K562 (cell line): ENCODE data around the gene SDR9C7. TPM values are rescaled to one million over a fixed set of nuclear protein-coding genes. Genes with fewer than 3 reads are reported as not detected.

Experiments
- ATAC-seq: fragments of 200-7000 bp; cut with Tn5 transposase; 3 replicates; pipeline ENCODE4 v1.9.1; 2020; ENCODE audit warnings: moderate library complexity
- BruUV-seq: library from RNA; stranded (reverse); fragments of 400-500 nt; replicated peaks from 2 replicates; lab custom pipeline; 2021; lab: Mats Ljungman, UMichigan
- CTCF ChIA-PET: fragments of 300-600 bp; formaldehyde crosslinking; extraction: SDS; loops from one replicate; lab custom pipeline; 2021; ENCODE audit warnings: low intra/inter-chr PET ratio; lab: Yijun Ruan, JAX
- POLR2A ChIA-PET: fragments of 300-600, 350-650 bp; sonication (Branson Sonifier 250); formaldehyde crosslinking; extraction: SDS; loops from one replicate; lab custom pipeline; 2021; ENCODE audit warnings: antibody characterized with exemption, inconsistent platforms; lab: Yijun Ruan, JAX
- DNase-seq, 4 experiments: peaks; one replicate each; pipeline versions ENCODE4 v3.0.0 to v3.0.0-alpha.2; 2011 to 2018; ENCODE audit warnings: low spot score in 3 of 4, mixed read lengths in 3 of 4; ENCODE audit errors: extremely low read depth in 1 of 4
- FAIRE-seq: peaks from 2 replicates; lab custom pipeline; 2011; peaks lifted over from hg19 to GRCh38; lab: Jason Lieb, UNC
- H2AFZ ChIP-seq: 2 replicates; pipeline ENCODE4 v1.6.0; 2011; ENCODE audit warnings: low read depth, low read length, control low read depth, inconsistent platforms
- H3K27ac ChIP-seq: fragments of 200-600 bp; 3 replicates; pipeline ENCODE4 v1.8.0; 2011; ENCODE audit warnings: low read depth, mild to moderate bottlenecking, control low read depth, inconsistent platforms, low read length, moderate library complexity, mixed read lengths; ENCODE audit errors: extremely low read depth
- H3K27me3 ChIP-seq, 2 experiments: fragments of 300-600 bp in 1 of 2; 2 replicates in 1 of 2; 3 replicates in 1 of 2; pipeline versions ENCODE4 v1.6.0 to v1.8.0; 2011; ENCODE audit warnings: inconsistent platforms in 2 of 2, low read length in 2 of 2, mild to moderate bottlenecking in 1 of 2, mixed read lengths in 1 of 2, moderate library complexity in 1 of 2; ENCODE audit not compliant: control insufficient read depth in 2 of 2, insufficient read depth in 2 of 2
- H3K36me3 ChIP-seq: fragments of 300-600 bp; 3 replicates; pipeline ENCODE4 v1.8.0; 2011; ENCODE audit warnings: mild to moderate bottlenecking, low read length, inconsistent platforms; ENCODE audit not compliant: control insufficient read depth, insufficient read depth
- H3K4me1 ChIP-seq, 2 experiments: fragments of 200-600 bp in 1 of 2; replicated peaks in 1 of 2; 2 replicates in 1 of 2; 3 replicates in 1 of 2; pipeline versions ENCODE4 v1.5.1 to v1.8.0; 2011; ENCODE audit warnings: inconsistent platforms in 2 of 2, low read length in 2 of 2, mild to moderate bottlenecking in 1 of 2, mixed read lengths in 1 of 2, moderate library complexity in 1 of 2; ENCODE audit not compliant: control insufficient read depth in 2 of 2, insufficient read depth in 2 of 2
- H3K4me2 ChIP-seq: 2 replicates; pipeline ENCODE4 v1.6.1; 2011; ENCODE audit warnings: low read length, control low read depth, inconsistent platforms, mixed read lengths; ENCODE audit not compliant: insufficient read depth
- H3K4me3 ChIP-seq: fragments of 200-600 bp; sonication (generic), shearing (Covaris generic); 2 replicates; pipeline ENCODE4 v1.5.1; 2016; ENCODE audit warnings: control low read depth, inconsistent platforms
- H3K79me2 ChIP-seq: fragments of 200-600 bp; 3 replicates; pipeline ENCODE4 v1.8.0; 2011; ENCODE audit warnings: low read length, inconsistent platforms; ENCODE audit not compliant: control insufficient read depth, insufficient read depth
- H3K9ac ChIP-seq, 2 experiments: 2 replicates each; pipeline versions ENCODE4 v1.6.0 to v1.6.1; 2011; ENCODE audit warnings: low read depth in 2 of 2, low read length in 2 of 2, control low read depth in 1 of 2, inconsistent platforms in 1 of 2, mild to moderate bottlenecking in 1 of 2, mixed read lengths in 1 of 2; ENCODE audit not compliant: insufficient read depth in 1 of 2
- H3K9me1 ChIP-seq: one replicate; pipeline ENCODE4 v1.6.0; 2011; ENCODE audit warnings: inconsistent platforms, mild to moderate bottlenecking, low read length, moderate library complexity; ENCODE audit not compliant: control insufficient read depth, insufficient read depth
- H3K9me3 ChIP-seq: replicated peaks from 2 replicates; pipeline ENCODE4 v1.5.1; 2011; ENCODE audit warnings: low read depth, low read length, inconsistent platforms; ENCODE audit not compliant: control insufficient read depth, insufficient read depth
- H4K20me1 ChIP-seq: replicated peaks from 2 replicates; pipeline ENCODE4 v1.6.1; 2011; ENCODE audit warnings: low read length, inconsistent platforms, mixed read lengths; ENCODE audit not compliant: control insufficient read depth, insufficient read depth
- CTCF ChIP-seq, 3 experiments: IDR thresholded peaks in 2 of 3; conservative IDR thresholded peaks in 1 of 3; 2 replicates each; pipeline ENCODE4 v1.5.1; 2011 to 2012; ENCODE audit warnings: low read length in 3 of 3, mild to moderate bottlenecking in 3 of 3, control low read depth in 2 of 3, improper control_type of control experiment in 1 of 3, inconsistent platforms in 1 of 3, low read depth in 1 of 3, mixed read lengths in 1 of 3, moderate library complexity in 1 of 3; ENCODE audit not compliant: insufficient read depth in 2 of 3
- ERF ChIP-seq: fragments of 450-650 bp; formaldehyde crosslinking; IDR thresholded peaks from 2 replicates; pipeline ENCODE4 v1.4.0; 2020; ENCODE audit warnings: mild to moderate bottlenecking, mixed read lengths
- FOXO4 ChIP-seq: fragments of 450-650 bp; formaldehyde crosslinking; IDR thresholded peaks from 2 replicates; pipeline ENCODE4 v1.4.0; 2020; ENCODE audit warnings: mild to moderate bottlenecking, moderate library complexity
- RBM22 ChIP-seq: fragments of 200-400 bp; formaldehyde crosslinking; IDR thresholded peaks from 2 replicates; pipeline ENCODE4 v1.6.1; 2018; ENCODE audit warnings: low read length, low read depth; ENCODE audit not compliant: poor library complexity, severe bottlenecking
- ZBTB17 ChIP-seq: fragments of 450-650 bp; formaldehyde crosslinking; IDR thresholded peaks from 2 replicates; pipeline ENCODE4 v1.4.0; 2020; ENCODE audit warnings: mild to moderate bottlenecking
- ZNF24 ChIP-seq: fragments of 450-650 bp; IDR thresholded peaks from 2 replicates; pipeline ENCODE4 v1.6.1; 2016
- WGBS: fragments of 100-300 bp; shearing (Covaris generic); methylation state at CpG from one replicate; pipeline ENCODE4 v1.1.6; 2016; ENCODE audit warnings: low coverage, mixed read lengths; ENCODE audit not compliant: insufficient coverage; ENCODE audit errors: missing lambda C conversion rate; 5-methylcytosine and 5-hydroxymethylcytosine counted together
- in situ Hi-C: fragments of 300-500 bp; cut with MboI; formaldehyde crosslinking; loops from 4 replicates; pipeline ENCODE4 v1.15.0; 2018; ENCODE audit warnings: inconsistent platforms, mixed read lengths
- intact Hi-C: fragments of 100-400 bp; cut with micrococcal nuclease; formaldehyde crosslinking; loops from 2 replicates; pipeline ENCODE4 v1.14.2; 2022
- polyA plus RNA-seq, 8 experiments: library from polyadenylated mRNA; depleted of rRNA in 4 of 8; stranded (reverse) in 5 of 8; unstranded in 3 of 8; fragments of >200 nt; fragmentation: Nextera tagmentation in 2 of 8; fragmentation: Illumina TruSeq in 1 of 8; extraction: Ambion mirVana in 2 of 8; extraction: Trizol in 1 of 8; gene quantifications; 2 replicates each; pipeline versions ENCODE4 v1.2.1 to v1.2.3, GENCODE V29; 2011 to 2014; ENCODE audit warnings: inconsistent platforms in 1 of 8, missing spikeins in 1 of 8
- total RNA-seq, 7 experiments: library from RNA; depleted of rRNA in 6 of 7; stranded (reverse); fragments of >200 nt in 6 of 7; fragmentation: Illumina TruSeq in 2 of 7; extraction: Trizol in 2 of 7; gene quantifications; 2 replicates each; pipeline versions ENCODE4 v1.2.1 to v1.2.3, GENCODE V29; 2011 to 2021; ENCODE audit warnings: low replicate concordance in 1 of 7

SDR9C7 gene
- total and polyA plus RNA-seq, 9 of the 15 experiments (the other 6 are each of a cell fraction or from before 2014, with no cell fraction given): 0.04 to 0.59 (median 0.06) TPM; not detected in 6

- no peak for TF ChIP-seq CTCF (IDR thresholded peaks at IDR 0.05 in 2 of 3, conservative IDR thresholded peaks at IDR 0.05 in 1 of 3; ENCODE audit: insufficient read depth in 2 of 3, low read depth in 1 of 3, low read length in 3 of 3)
- TF ChIP-seq ZBTB17 (CRISPR knock-in tag): no peak
- TF ChIP-seq RBM22: no peak
- TF ChIP-seq FOXO4 (CRISPR knock-in tag): no peak
Measured at GRCh38 chr12:56927281-56927680, 6.9 kb downstream of the SDR9C7 start (continued).

GRCh38 chr12:56922031-56922430, 12.2 kb downstream of the SDR9C7 start:
- POLR2A ChIA-PET: no interaction called here
- no peaks in the 10 kb centered on the region for H4K20me1 ChIP-seq
- TF ChIP-seq ZNF24 (no peak), ERF (CRISPR knock-in tag) (no peak)
- BruUV-seq: no TSS peak
- intact Hi-C loops (no loop called here), in situ Hi-C loops (no loop called here)
- DNase-seq (no peak), ATAC-seq (no peak), FAIRE-seq (no peak)
- no peak overlapping the region for H3K27ac ChIP-seq
- WGBS: 83% methylated on average over 1 of the region's 1 CpG
- H3K4me3 ChIP-seq: no peak overlapping the region
- H3K36me3 ChIP-seq: no peaks in the 10 kb centered on the region
- no peak overlapping the region for H3K9ac ChIP-seq
- CTCF ChIA-PET: no interaction called here
- H3K9me1 ChIP-seq: no peaks in the 10 kb centered on the region
- H3K27me3 ChIP-seq: no peaks in the 10 kb centered on the region
- no peak overlapping the region for H2AFZ ChIP-seq
- no peak overlapping the region for H3K4me2 ChIP-seq
- 0 out of 2 replicates have a peak, but pooled peaks cover 1% of the 10 kb centered on the region for H3K9me3 ChIP-seq
- H3K4me1 ChIP-seq: no peaks in the 10 kb centered on the region
- H3K79me2 ChIP-seq: no peaks in the 10 kb centered on the region
